Mesendoderm (in vitro differentiated cells): ENCODE measurements around the gene AIRE.

Experiments used
- DNase-seq: peaks from one replicate; pipeline ENCODE4 v3.0.0; 2013
- H2AK5ac ChIP-seq: 2 replicates; pipeline ENCODE4 v1.6.1; 2013; ENCODE audit warnings: low read length, inconsistent platforms
- H2BK120ac ChIP-seq: 2 replicates; pipeline ENCODE4 v1.6.1; 2013; ENCODE audit warnings: low read depth, mild to moderate bottlenecking, low read length, moderate library complexity, mixed read lengths
- H2BK15ac ChIP-seq: replicated peaks from 2 replicates; pipeline ENCODE4 v1.6.1; 2013; ENCODE audit warnings: low read depth, mild to moderate bottlenecking, moderate library complexity
- H2BK5ac ChIP-seq: 2 replicates; pipeline ENCODE4 v1.6.1; 2013; ENCODE audit warnings: low read length, inconsistent platforms
- H3K18ac ChIP-seq: 2 replicates; pipeline ENCODE4 v1.6.1; 2013; ENCODE audit warnings: mild to moderate bottlenecking, low read length, mixed read lengths
- H3K23ac ChIP-seq: one replicate; pipeline ENCODE4 v1.6.1; 2013; ENCODE audit warnings: low read length
- H3K27ac ChIP-seq: 2 replicates; pipeline ENCODE4 v1.5.1; 2013; ENCODE audit warnings: low read depth, mild to moderate bottlenecking, inconsistent platforms, low read length, moderate library complexity
- H3K27me3 ChIP-seq: 2 replicates; pipeline ENCODE4 v1.6.1; 2013; ENCODE audit warnings: low read length, control low read depth, mild to moderate bottlenecking, inconsistent platforms; ENCODE audit not compliant: insufficient read depth, poor library complexity
- H3K36me3 ChIP-seq: 2 replicates; pipeline ENCODE4 v1.6.1; 2013; ENCODE audit warnings: low read length, inconsistent platforms; ENCODE audit not compliant: control insufficient read depth, insufficient read depth
- H3K4ac ChIP-seq: one replicate; pipeline ENCODE4 v1.6.1; 2013; ENCODE audit warnings: low read depth, mild to moderate bottlenecking, low read length, moderate library complexity
- H3K4me1 ChIP-seq: 2 replicates; pipeline ENCODE4 v1.6.1; 2013; ENCODE audit warnings: low read depth, low read length, inconsistent platforms; ENCODE audit not compliant: control insufficient read depth
- H3K4me2 ChIP-seq: 2 replicates; pipeline ENCODE4 v1.6.1; 2013; ENCODE audit warnings: low read length
- H3K4me3 ChIP-seq: 2 replicates; pipeline ENCODE4 v1.5.1; 2013; ENCODE audit warnings: mild to moderate bottlenecking, low read length
- H3K56ac ChIP-seq: one replicate; pipeline ENCODE4 v1.6.1; 2013; ENCODE audit warnings: low read length
- H3K79me1 ChIP-seq: 2 replicates; pipeline ENCODE4 v1.6.1; 2013; ENCODE audit warnings: low read length, inconsistent platforms
- H3K79me2 ChIP-seq: 2 replicates; pipeline ENCODE4 v1.6.1; 2013; ENCODE audit warnings: mild to moderate bottlenecking, low read length; ENCODE audit not compliant: control insufficient read depth, insufficient read depth
- H3K9ac ChIP-seq: 2 replicates; pipeline ENCODE4 v1.6.1; 2013; ENCODE audit warnings: low read length, inconsistent platforms
- H4K5ac ChIP-seq: one replicate; pipeline ENCODE4 v1.6.1; 2013; ENCODE audit warnings: low read length
- H4K8ac ChIP-seq: one replicate; pipeline ENCODE4 v1.6.1; 2013; ENCODE audit warnings: low read depth, mild to moderate bottlenecking, control low read depth, low read length, moderate library complexity
- WGBS: extraction: QIAGEN DNeasy Blood & Tissue Kit; methylation state at CpG from one replicate; pipeline ENCODE4 v1.1.7; 2013; ENCODE audit warnings: low lambda C conversion rate, missing lambda C conversion rate; ENCODE audit not compliant: insufficient coverage; ENCODE audit errors: extremely low coverage; 5-methylcytosine and 5-hydroxymethylcytosine counted together

Gene AIRE

DNA sequence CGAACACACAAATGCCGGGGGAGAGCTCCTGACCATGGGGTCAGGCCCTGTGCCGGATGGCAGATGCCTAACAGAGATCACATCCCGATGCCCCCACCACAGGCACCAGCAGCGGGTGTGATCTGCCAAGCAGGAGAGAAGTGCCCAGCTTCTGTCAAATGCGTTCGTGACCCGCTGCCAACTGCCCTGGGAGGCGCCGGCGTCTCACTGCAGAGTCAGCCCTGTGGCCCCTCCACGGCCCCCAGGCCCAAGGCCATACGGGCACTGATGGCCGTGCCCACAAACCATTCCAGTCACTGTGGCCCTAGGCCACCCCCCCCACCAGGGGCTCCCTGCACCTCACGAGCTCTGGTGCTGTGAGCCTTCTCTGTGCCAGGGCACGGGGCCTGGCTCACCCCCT, 45.5 kb downstream of the AIRE start:
- Histone ChIP-seq H4K8ac (no peak overlapping the region), H3K4me2 (no peak overlapping the region), H3K4me3 (no peak overlapping the region), H3K79me2 (no peaks in the 10 kb centered on the region), H4K5ac (no peak overlapping the region), H2AK5ac (no peak overlapping the region), H3K23ac (no peak overlapping the region), H2BK5ac (no peak overlapping the region), H3K4ac (no peak overlapping the region), H2BK15ac (no peak overlapping the region), H3K4me1 (no peaks in the 10 kb centered on the region), H3K56ac (no peak overlapping the region), H2BK120ac (no peak overlapping the region), H3K18ac (no peak overlapping the region), H3K79me1 (no peaks in the 10 kb centered on the region), H3K9ac (no peak overlapping the region), H3K27ac (no peak overlapping the region), H3K36me3 (peaks cover 2% of the 10 kb centered on the region), H3K27me3 (no peaks in the 10 kb centered on the region)
- WGBS, result no CpG with 5 or more reads among the region's 16 CpGs
- DNase-seq, result no peak

DNA sequence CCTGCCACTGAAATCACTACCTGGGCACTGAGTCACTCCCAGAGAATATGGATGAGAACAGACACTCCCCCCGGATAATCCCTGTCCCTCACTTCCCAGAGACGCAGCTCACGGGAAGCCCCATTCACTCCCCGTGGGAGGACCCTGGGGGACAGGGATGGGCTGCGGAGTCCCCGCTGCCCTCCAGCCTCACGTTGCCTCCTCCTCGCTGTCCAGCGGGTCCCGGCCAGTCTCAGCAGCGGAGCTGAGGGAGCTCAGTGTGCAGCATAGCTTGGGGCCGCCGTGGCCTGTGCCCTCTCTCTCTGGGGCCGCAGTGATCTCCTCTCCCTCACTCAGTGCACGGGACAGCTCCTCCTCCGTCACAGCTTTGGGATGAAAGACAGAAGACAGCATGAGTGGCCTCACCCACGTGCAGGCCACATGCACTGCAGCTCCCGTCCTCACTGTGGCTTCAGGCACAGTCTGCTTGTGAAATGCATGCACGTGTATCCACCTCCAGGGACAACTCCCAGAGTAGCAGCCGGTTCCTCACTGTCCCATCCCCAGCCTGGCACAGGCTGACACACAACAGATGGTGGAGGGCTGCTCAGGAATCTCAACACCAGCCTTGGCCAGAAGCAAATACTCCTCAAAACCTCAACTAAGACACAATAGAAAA, 46.1 kb downstream of the AIRE start:
- Histone ChIP-seq H3K23ac (no peak overlapping the region), H3K4me3 (no peak overlapping the region), H3K4me1 (no peaks in the 10 kb centered on the region), H3K9ac (no peak overlapping the region), H3K79me2 (no peaks in the 10 kb centered on the region), H2BK120ac (no peak overlapping the region), H3K27me3 (no peaks in the 10 kb centered on the region), H3K56ac (no peak overlapping the region), H3K36me3 (peaks cover 2% of the 10 kb centered on the region), H4K5ac (no peak overlapping the region), H4K8ac (no peak overlapping the region), H2BK15ac (no peak overlapping the region), H2BK5ac (no peak overlapping the region), H3K79me1 (no peaks in the 10 kb centered on the region), H3K27ac (no peak overlapping the region), H3K18ac (no peak overlapping the region), H3K4me2 (no peak overlapping the region), H2AK5ac (no peak overlapping the region), H3K4ac (no peak overlapping the region)
- no peak for DNase-seq
- WGBS, result no CpG with 5 or more reads among the region's 20 CpGs

DNA sequence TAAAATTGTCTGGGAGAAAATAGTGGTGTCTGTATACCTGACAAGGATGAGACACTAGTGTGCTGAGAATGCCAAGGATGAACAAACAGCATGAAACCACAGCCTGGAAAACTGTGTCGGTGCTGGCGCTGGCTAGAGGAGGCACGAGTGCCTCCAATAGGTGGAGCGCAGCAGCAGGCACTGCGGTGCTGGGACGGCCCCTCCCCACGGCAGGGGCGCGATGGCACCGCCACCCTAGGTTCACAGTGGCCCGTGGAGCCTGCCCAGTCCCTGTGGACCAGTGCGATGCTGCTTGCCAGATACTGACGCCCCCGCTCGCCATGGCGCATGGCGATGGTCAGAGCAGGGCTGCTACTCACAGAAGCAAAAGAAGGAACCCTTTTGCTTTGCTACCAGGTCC, 46.7 kb downstream of the AIRE start:
- Histone ChIP-seq H3K27me3 (no peaks in the 10 kb centered on the region), H2BK120ac (no peak overlapping the region), H3K27ac (no peak overlapping the region), H3K56ac (no peak overlapping the region), H3K4me1 (no peaks in the 10 kb centered on the region), H2AK5ac (no peak overlapping the region), H3K4me2 (no peak overlapping the region), H3K4ac (no peak overlapping the region), H3K79me2 (no peaks in the 10 kb centered on the region), H4K5ac (no peak overlapping the region), H2BK5ac (no peak overlapping the region), H3K4me3 (no peak overlapping the region), H3K9ac (no peak overlapping the region), H3K36me3 (peaks cover 2% of the 10 kb centered on the region), H2BK15ac (no peak overlapping the region), H3K79me1 (no peaks in the 10 kb centered on the region), H4K8ac (no peak overlapping the region), H3K18ac (no peak overlapping the region), H3K23ac (no peak overlapping the region)
- DNase-seq, result no peak
- no CpG with 5 or more reads among the region's 17 CpGs for WGBS

DNA sequence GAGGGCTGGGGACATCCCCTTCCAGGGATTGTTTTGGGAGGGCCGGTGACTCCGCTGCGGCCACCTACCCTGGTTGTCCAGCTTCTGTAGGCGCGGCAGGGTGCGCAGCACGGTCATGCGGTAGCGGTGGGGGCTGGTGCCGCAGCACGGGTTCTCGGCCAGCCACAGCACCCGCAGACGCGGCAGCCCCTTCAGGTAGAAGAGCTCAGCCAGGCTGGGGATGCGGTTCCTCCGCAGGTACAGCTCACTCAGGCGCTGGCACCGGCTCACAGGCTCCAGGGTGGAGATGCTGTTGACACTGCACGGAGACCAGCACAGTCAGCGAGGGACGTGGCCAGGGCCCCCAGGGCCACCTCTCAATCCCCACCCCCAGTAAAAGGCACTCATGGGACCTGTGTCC, 47.3 kb downstream of the AIRE start:
- no peak overlapping the region for H3K4ac ChIP-seq
- H3K79me1 ChIP-seq, result no peaks in the 10 kb centered on the region
- peak overlapping the region; percentile 15 for H3K56ac ChIP-seq
- H3K4me3 ChIP-seq, result no peak overlapping the region
- no peak overlapping the region for H4K8ac ChIP-seq
- H2BK5ac ChIP-seq, result no peak overlapping the region
- no peaks in the 10 kb centered on the region for H3K36me3 ChIP-seq
- no peak overlapping the region for H3K27ac ChIP-seq
- H3K4me2 ChIP-seq, result no peak overlapping the region
- no peak overlapping the region for H4K5ac ChIP-seq
- no peaks in the 10 kb centered on the region for H3K79me2 ChIP-seq
- H3K18ac ChIP-seq, result no peak overlapping the region
- no peak overlapping the region for H3K9ac ChIP-seq
- H2AK5ac ChIP-seq, result no peak overlapping the region
- H2BK15ac ChIP-seq, result no peak overlapping the region
- WGBS, result no CpG with 5 or more reads among the region's 22 CpGs
- H3K4me1 ChIP-seq, result peaks cover 3% of the 10 kb centered on the region
- no peak overlapping the region for H2BK120ac ChIP-seq
- no peak overlapping the region for H3K23ac ChIP-seq
- no peaks in the 10 kb centered on the region for H3K27me3 ChIP-seq
- no peak for DNase-seq

DNA sequence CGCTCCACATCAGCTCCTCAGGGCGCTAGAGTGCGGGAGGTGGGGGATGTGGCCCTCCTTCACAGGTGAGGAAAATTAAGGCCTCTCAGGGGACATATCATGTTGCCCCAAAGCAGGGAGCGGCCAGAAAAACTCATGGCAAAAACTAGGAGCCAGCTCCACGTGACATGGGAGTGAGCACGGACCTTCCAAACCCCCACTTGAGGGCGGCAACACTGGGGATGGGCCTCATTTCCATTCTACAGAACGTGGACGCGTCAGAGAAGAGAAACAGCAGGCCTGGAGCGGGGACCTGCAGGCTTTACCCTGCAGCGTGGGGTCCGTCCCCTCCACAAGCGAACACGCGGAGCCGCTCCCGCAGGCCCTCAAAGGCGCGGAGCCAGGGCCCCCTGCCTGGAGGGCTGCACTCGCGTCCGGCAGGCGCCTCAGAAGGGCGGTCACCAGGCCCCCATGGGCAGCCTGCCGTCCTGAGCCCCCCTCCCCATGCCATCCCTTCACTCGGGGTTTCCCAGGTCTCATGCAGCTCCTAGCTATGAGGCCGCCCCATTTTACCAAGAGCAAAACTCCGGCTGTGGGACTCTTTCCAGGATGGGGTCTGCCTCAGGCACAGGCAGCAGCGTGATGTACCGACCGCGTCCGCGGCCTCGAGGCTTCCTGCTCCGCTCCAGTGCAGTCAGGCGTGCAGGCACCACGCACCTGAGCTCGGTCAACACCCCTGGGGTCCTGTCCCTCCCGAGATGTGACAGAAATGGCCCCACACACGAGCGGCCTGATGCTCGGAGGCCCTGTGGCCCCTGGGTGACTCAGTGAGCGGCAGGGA, 48.0 kb downstream of the AIRE start:
- WGBS, result no CpG with 5 or more reads among the region's 45 CpGs
- H2BK5ac ChIP-seq, result no peak overlapping the region
- no peak overlapping the region for H3K23ac ChIP-seq
- H3K79me1 ChIP-seq, result no peaks in the 10 kb centered on the region
- H3K79me2 ChIP-seq, result no peaks in the 10 kb centered on the region
- no peak overlapping the region for H3K4ac ChIP-seq
- H3K27me3 ChIP-seq, result no peaks in the 10 kb centered on the region
- H4K8ac ChIP-seq, result no peak overlapping the region
- no peak overlapping the region for H2BK120ac ChIP-seq
- H3K18ac ChIP-seq, result no peak overlapping the region
- no peak overlapping the region for H4K5ac ChIP-seq
- no peak overlapping the region for H2BK15ac ChIP-seq
- H3K36me3 ChIP-seq, result no peaks in the 10 kb centered on the region
- DNase-seq, result no peak
- H3K27ac ChIP-seq, result no peak overlapping the region
- no peak overlapping the region for H2AK5ac ChIP-seq
- H3K4me3 ChIP-seq, result no peak overlapping the region
- H3K4me2 ChIP-seq, result no peak overlapping the region
- peaks cover 5% of the 10 kb centered on the region for H3K4me1 ChIP-seq
- no peak overlapping the region for H3K9ac ChIP-seq
- H3K56ac ChIP-seq, result peak overlapping the region; percentile 15
